Astrocyte (in vitro differentiated cells and primary cell): ENCODE data around the gene RTP3.

Experiments used
- EZH2 ChIP-seq: IDR thresholded peaks from 2 replicates; pipeline ENCODE4 v1.6.1; 2012; ENCODE audit warnings: mild to moderate bottlenecking, low read length, inconsistent platforms; ENCODE audit not compliant: insufficient read depth
- TF ChIP-seq, protein P1 (sequence below): IDR thresholded peaks from 2 replicates; pipeline ENCODE4 v1.5.1; 2011; ENCODE audit warnings: low read depth, mild to moderate bottlenecking, inconsistent platforms, low read length, moderate library complexity; ENCODE audit not compliant: insufficient read depth

DNA sequence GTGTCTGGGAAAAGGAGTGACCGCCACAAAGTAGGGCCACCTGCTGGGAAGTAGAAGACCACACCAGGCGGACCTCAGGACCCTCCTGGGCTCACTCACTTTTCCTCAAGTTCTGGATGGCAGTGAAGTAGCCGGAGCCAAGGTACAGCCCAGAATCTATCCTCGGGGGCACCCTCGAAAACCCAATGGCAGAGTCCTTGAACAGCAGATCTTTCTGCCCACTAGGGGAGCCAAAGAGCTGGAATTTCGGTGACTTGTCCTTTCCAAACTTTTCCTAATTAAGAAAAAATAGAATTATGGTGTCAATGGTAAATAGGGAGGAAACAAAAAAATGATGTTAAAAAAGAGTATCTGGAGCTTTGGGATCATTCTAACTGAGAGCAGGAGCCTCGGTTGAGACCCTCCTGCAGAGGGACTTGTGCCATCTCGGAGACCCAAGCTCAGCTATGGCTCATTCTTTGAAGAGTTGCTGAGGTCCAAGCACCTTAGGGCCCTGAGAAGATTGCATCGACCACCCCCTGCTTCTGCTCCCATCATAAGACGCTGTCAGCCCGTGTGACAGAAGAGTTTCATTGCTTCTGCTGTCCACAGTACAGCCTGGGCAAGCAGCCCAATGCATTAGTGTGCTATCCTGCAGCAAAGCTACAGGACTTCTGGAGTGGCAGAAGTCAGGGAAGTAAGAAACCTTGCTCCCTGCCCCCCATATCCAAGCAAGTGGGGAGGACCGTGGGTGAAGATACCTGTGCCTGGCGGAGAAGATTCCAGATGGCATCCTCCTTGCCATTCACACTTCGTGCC, 47.8 kb upstream of the RTP3 start:
- TF ChIP-seq, protein P1, sequence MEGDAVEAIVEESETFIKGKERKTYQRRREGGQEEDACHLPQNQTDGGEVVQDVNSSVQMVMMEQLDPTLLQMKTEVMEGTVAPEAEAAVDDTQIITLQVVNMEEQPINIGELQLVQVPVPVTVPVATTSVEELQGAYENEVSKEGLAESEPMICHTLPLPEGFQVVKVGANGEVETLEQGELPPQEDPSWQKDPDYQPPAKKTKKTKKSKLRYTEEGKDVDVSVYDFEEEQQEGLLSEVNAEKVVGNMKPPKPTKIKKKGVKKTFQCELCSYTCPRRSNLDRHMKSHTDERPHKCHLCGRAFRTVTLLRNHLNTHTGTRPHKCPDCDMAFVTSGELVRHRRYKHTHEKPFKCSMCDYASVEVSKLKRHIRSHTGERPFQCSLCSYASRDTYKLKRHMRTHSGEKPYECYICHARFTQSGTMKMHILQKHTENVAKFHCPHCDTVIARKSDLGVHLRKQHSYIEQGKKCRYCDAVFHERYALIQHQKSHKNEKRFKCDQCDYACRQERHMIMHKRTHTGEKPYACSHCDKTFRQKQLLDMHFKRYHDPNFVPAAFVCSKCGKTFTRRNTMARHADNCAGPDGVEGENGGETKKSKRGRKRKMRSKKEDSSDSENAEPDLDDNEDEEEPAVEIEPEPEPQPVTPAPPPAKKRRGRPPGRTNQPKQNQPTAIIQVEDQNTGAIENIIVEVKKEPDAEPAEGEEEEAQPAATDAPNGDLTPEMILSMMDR: peak; percentile 44
- TF ChIP-seq EZH2: no peak
